GDM1 (cell line): Measurements from ENCODE around the gene FASLG.
A peak's percentile ranks its signal among the peaks of the same experiment; 100 is the strongest.
"Not testable (repeated sequence)": the region's sequence is repeated elsewhere in the genome, so short reads cannot be mapped to it uniquely, and the experiment has no call there.

Source experiments
- DNase-seq: peaks from one replicate; lab custom pipeline; 2025; lab: John Stamatoyannopoulos, UW

Gene FASLG, protein sequence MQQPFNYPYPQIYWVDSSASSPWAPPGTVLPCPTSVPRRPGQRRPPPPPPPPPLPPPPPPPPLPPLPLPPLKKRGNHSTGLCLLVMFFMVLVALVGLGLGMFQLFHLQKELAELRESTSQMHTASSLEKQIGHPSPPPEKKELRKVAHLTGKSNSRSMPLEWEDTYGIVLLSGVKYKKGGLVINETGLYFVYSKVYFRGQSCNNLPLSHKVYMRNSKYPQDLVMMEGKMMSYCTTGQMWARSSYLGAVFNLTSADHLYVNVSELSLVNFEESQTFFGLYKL

DNA sequence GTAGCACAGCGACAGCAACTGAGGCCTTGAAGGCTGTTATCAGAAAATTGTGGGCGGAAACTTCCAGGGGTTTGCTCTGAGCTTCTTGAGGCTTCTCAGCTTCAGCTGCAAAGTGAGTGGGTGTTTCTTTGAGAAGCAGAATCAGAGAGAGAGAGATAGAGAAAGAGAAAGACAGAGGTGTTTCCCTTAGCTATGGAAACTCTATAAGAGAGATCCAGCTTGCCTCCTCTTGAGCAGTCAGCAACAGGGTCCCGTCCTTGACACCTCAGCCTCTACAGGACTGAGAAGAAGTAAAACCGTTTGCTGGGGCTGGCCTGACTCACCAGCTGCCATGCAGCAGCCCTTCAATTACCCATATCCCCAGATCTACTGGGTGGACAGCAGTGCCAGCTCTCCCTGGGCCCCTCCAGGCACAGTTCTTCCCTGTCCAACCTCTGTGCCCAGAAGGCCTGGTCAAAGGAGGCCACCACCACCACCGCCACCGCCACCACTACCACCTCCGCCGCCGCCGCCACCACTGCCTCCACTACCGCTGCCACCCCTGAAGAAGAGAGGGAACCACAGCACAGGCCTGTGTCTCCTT is at the start of gene FASLG:
Gene FASLG (plus strand): TSS at position 233 of the 583 bp plus-strand sequence. CDS start 99 bp downstream, at position 332.
- DNase-seq = no peak

DNA sequence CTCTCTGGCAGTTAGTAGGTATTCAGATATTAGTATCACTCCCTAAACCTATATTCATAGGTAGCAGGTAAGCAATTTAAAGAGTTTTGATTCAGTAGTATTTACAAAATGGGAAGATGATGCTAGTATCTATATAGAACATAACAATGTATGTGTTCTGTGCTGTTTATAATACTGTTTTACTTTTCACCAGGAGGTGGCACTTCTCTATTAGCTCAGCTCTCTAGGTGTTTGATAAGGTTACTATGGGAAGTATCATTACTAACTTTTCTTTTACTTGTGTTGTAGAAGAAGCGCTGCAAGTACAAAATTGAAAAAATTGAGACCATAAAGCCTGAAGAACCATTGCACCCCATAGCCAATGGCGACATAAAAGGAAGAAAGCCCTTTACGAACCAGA is 49.4 kb upstream of the FASLG start:
- DNase-seq = peak; percentile 2

DNA sequence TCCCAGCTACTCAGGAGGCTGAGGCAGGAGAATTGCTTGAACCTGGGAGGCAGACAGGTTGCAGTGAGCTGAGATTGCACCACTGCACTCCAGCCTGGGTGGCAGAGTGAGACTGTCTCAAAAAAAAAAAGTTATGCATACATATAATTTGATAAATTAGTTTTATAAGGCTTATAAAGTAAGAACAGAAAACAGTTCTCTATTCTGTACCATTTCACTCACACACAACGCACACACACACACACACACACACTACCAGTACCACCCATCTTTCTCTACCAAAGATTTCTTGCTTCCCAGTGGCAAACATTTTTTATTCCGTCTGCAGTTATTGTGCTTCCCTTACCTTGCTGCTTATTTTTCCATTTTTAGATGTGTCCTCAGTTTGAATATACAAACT is 46.4 kb upstream of the FASLG start:
- no peak for DNase-seq

DNA sequence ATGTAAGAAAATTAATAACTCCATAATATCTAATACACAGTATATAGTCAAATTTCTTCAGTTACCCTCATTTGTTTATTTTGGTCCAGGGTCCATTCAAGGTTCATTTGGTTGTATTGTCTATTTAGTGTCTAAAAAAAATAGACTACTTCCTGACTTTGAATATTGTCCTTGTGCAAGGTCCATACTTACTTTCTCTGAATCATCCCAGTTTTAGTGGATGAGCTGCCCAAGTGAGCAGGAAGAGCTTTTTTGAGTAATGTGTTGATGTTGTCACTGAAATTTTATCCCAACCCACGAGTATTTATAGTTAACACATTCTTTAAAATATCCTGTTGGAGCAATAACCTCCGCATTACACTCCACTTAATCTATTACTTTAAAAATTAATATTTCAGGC is 45.6 kb upstream of the FASLG start:
- no peak for DNase-seq

DNA sequence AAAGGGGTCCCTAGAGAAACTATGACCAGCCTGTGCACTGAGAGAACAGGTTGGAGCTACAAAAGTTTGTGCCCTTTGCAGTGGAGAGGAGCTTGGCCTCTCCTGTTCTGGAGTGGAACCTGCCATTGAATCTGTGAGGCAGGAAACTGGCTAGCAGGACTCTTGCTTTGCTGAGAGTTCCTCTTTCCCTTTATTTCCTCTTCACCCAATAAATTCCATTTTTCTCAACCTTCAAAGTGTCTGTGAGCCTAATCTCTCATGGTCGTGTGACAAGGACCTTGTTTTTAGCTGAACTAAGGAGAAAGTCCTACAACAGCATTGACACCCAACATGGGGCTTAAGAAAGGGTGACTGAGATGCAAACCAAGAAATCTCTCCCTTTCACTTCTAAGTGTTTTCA is 42.7 kb upstream of the FASLG start:
- no peak for DNase-seq

DNA sequence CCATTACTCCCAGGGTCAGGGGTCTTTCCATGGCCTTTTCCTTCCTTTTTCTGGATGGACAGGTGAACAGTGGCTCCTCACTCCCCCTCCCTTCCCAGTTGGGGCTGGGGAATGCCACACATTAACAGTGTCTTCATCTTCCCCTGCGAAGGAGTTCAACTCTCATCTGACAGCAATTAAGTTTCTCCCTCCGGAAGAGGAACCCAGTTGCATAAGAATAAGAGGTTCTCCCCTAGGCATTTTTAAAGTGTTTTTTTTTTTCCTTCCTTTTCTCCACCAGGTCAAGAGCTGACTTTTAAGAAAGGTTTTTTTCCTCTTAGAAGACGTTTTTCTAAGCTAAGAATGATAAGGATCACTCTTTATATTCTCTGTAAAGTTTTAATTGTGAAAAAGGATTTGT is 42.3 kb upstream of the FASLG start:
- DNase-seq = no peak

DNA sequence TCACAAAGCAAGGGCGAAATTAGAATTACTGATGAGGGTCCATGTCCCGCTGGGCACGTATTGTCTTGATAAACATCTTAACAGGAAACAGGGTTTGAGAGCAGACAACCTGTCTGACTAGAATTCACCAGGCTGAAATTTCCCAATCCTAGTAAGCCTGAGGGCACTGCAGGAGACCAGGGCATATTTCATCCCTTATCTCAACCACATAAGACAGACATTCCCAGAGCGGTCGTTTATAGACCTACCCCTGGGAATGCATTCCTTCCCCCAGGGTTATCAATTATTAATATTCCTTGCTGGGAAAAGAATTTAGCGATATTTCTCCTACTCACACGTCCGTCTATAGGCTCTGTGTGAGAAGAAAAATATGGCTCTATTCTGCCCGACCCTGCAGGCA is 38.3 kb upstream of the FASLG start:
- DNase-seq = not testable (repeated sequence)

DNA sequence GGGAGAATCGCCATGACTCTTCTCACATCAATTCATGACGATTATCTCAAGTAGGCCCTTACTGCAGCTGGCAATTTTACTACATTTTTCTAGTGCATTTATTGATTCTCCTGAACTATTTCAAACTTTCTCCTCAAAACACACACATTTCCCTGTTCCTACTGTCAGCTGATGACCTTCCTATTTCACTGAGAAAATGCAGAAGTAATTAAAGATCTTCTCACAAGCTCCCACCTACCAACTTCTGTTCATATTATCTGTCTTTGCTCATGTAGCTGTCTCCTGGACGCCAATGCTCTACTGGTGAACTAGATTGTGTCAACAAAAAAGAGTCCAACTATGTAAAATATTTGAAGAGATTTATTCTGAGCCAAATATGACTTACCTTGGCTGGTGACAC is 36.4 kb upstream of the FASLG start:
- no peak for DNase-seq

DNA sequence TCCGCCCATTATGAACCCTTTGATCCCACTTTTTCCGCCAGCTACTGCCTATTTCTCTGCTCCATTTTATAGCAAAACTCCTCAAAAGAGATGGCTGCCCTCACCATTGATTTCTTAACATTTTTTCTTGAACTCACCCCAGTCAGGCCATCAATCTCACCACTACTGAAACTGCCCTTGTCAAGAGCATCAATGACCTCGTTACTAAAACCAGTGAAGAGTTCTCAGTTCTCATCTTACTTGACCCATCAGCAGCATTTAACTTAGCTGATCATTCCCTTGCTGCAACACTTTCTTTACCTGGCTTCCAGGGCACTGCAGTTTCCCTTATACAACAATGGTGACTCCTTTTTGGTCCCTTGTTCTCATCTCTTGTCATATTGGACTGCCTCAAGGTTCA is 35.2 kb upstream of the FASLG start:
- DNase-seq = no peak

DNA sequence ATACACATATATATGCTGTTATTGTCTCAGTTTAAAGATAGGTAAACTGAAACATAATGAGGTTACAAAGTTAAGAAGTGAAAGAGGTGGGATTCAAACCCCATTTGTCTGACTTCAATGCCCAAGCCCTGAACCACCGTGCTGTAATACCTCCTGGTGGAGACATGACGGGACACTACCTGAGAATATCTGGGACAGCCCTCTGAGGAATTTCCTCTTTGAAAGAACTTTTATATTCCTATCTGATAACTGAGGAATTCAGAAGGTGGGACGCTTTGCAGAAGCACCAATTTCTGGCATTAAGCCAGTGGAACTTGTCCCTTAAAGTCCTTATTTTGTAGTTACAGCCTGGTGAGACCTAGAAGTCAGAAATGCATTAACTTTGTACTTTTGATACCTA is 32.1 kb upstream of the FASLG start:
- no peak for DNase-seq

DNA sequence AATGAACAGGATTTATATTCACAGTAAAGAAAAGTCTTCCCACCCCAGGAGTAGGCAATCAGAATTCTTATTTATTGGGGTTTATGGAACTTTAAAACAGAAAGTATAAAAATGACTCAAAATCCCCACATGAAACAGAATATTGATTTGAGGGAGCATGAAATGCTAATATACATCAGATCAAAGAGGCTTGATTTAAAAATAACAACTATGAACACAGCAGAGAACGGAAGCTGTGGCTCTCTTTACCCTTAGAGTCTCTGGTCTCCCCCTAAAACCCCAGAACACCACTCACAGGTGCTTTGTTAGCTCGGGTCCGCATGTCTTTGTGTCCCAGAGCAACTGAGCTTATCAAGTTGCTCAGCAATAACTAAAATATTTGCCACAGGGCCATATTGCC is 31.2 kb upstream of the FASLG start:
- no peak for DNase-seq

DNA sequence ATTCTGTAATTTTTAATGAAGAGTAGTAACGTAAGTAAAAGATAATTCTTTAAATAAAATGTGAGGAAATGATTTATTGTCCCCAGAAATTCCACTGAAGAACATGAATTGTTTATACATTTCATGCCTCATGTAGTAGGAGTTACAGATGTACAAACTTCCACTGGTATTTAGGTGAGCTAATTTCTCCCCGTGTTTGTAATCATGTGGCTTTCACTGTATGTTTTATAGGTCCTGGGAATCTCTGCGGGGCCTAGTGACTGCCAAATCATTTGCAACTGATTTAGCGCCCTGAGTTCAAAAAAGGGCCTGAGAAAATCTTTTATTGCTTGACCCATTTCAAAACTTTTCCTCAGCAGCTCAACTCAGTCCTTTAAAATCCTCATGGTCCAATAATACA is 30.5 kb upstream of the FASLG start:
- DNase-seq = no peak

DNA sequence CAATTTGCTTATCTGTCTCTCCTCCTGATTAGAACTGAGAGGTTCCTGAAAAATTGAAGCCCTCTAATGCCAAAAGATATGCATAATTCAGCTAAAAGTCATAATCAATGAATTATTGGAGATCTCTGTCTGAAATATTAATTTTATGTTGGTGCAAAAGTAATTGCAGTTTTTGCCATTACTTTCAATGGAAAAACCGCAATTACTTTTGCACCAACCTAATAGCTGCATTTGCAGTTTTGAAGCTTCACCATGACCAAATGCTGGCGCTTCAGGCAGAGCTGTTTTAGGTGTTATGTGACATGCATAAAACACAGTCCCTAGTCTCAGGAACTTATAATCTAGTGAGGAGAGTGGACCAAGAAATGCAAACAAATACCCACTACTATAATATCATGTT is 29.7 kb upstream of the FASLG start:
- DNase-seq = no peak

DNA sequence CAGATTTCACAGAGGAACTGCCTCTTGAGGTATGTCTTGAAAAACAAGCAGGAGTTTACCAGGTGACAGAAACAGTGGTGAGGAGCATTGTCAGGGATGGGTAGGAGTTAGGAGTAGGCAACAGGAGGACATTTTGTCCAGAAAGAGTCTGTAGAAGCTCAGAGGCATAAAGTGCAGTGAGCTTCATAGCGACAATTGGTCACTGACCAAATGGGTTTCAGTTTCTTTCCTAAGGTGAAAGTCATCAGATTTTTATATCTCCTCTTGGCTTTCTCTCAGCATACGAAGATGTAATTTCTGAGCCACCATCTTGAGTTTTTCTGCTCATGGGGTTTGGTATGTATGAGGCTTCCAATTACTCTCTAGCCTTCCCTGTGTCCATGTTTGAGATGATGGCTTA is 29.3 kb upstream of the FASLG start:
- DNase-seq = no peak

DNA sequence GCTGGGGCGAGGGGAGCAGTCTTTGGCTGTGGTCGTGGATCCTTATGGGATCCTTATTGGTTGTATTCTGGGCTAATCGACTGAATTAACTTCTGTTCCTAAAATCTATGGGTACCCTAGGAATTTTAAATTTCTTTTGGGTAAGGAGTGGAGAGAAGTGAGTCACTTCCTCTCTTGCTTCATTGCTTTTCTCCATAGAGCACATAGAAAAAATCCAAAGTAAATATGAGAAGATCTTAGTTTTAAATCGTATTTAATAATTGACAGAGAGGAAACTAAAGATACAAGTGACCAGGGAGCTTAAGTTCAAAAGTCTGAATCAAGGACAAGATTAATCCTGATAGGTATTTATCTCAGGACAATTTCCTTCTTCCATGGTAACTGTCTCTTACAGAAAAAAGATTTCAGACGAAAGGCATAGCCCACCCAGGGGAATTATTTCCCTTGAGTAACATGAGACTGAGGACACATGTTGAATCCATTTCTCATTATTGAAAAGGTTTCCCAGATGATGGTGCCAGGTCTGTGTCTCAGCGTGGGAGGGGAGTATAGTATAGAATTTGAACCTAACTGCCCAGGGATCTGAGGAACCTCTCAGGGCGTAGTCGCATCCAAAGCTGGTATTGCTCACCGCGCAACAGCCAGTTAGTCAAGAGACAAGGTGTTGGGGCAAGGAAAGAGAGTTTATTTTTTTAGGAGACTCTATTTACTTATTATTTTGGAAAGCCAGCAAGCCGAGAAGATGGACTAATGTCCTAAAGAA is 28.7 kb upstream of the FASLG start:
- DNase-seq = no peak

DNA sequence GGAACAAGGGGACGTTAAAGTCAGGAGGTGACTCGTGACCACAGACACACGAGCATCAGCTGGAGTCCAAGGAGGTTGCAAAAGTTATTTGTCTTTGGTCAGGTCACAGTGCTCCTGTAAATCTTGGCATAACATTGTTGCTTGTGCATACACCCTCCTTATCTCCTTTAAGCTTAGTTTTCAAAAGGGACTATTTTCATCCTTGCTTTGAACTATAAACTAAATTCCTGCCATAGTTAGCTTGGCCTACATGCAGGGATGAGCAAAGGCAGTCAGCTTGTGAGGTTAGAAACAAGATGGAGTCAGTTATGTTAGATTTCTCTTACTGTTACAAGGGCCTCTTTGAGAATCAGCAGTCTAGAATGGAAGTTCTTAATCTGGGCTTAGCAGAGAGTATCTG is 28.0 kb upstream of the FASLG start:
- no peak for DNase-seq

DNA sequence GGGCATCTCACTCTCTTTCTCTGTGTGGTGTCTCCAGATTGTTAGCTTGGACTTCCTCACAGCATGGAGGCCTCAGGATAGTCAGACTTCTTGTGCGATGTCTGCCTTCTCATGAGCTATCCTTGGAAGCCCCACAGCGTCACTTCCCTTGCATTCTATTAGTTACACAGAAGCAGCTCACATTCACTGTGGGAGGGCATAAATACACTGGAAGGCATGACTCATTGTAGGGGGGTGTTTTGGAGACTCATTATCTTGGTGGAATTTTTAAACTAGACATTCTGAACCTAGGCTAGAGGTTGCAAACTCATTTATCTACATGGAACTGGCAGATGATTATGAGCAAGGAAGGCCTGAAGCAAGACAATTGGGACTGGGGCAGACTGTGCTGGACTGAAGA is 21.4 kb upstream of the FASLG start:
- DNase-seq = no peak

DNA sequence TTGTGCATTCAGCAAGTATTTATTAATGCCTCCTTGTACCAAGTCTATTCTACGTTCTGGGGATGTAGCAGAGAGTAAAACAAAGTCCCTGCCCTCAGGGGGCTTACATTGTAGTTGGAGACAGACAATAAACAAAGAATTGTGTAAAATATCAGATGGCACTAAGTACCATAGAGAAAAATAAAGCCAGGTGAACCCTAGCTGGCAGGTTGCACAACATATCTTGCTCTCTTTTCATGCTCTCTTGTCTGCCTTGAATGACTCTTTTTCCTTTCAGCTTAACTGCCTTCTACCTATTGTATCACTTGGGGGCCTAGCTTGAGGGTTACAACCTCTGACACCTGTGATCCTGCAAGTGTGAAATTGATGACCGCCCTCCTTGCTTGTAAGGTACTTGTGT is 20.7 kb upstream of the FASLG start:
- no peak for DNase-seq

DNA sequence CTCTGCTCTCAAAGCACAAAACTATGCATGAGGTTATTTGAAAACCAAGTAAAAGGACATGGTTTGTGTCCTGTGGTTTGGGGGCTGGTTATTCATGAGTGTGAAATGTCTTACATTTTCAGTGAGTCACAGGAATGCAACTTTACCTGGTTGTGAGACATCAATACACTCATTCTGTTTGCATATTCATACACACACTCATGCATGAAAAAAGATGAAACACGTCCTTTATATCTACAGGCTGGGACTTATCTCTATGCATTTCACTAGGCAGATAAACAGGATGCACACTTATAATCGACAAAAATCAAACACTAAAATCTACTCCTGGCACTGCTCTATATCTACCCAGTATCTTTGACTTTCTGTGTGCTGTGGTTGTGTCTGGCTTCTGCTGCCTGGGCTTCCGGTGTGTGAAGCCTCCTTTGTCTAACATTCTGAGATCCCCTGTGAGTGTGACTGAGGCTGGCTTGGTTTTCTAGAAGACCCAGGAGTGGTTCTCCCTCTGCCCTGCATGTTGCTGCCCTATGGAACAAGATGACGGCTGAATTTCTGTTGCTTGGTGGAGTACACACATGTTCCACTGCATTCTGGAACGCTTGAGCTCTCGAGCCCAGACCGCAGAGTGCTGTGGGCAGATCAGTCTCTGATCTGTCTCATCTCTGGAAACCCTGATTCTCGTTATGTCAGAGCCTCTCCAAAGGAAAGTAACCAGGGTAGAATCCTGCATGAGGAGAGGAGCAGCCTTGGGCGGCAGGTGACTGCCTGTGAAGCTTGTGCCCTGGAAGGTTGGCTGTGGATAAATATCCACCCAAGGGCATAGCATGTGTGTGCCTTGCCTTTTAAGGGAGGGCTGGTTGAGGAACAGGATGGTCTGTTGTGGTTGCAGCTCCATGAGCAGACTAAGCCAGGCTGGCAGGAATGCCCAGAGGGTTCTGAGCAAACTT is 19.7 kb upstream of the FASLG start:
- no peak for DNase-seq

DNA sequence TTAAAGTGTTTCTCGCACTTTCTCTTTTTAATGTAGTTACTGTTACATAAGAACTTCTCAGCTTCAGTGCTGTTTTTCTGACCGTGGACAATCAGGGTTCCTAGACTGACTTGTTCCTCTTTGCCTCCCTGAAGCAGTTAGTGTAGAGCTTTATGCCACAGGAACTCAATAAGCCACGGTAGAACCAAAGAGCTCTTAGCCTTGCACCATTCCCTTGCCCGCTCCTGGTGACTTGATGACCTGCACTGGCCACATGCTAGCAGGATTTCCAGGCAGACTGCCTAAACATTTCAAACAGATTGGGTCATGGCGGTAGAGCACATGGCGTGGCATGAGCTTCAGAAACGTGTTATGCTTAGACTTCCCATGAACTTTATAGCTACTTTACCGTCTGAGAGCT is 18.8 kb upstream of the FASLG start:
- no peak for DNase-seq

DNA sequence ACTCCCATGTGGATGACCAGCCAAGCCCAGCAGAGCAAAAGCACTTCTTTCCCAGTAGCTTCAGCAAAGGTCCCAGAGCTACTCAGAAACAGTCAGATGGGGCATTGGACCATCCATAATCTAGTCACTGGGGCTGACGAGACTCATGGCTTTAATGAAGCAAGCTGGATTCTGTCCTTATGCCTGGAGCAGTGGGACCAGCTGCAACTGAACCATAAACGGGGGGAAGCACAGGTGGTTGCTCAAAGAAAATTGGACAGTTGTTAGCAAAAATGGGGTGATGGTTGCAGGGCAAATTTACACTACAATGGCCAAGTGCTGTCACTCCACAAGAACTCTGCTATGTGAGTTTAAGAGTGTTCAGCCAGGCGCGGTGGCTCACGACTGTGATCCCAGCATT is 17.4 kb upstream of the FASLG start:
- no peak for DNase-seq

DNA sequence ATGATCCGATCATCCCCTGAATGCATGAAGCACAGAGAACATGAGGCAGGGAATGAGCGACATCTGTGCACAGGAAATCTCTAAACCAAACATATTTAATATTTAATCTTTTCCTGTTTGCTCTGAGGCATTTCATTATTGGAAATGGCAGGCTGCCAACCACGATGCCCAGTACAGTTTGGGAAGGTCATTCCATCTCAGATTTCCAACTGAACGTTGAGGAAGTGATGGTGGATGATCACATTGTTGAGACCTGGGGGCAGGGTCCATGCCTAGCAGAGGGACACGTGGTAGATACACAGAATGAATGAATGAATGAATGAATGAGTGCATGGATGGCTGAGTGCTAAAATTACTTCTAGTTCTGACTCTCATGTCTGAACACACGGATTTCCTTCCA is 15.9 kb upstream of the FASLG start:
- no peak for DNase-seq
